ENCODE results near the gene FGF12.

GRCh38 chr3:192129586-192129985 is 597.8 kb downstream of the FGF12 start:
- TF ChIP-seq BRCA1 (CRISPR knock-in tag; IDR thresholded peaks at IDR 0.05) (no peak), HCFC1 (IDR thresholded peaks at IDR 0.05; ENCODE audit: low read depth, low read length) (no peak)

Measured in HepG2 (cell line).